HFF-Myc (cell line): ENCODE measurements around the gene TMEM140.
"Not testable (repeated sequence)": the region's sequence is repeated elsewhere in the genome, so short reads cannot be mapped to it uniquely, and the experiment has no call there.

Source experiments
- DNase-seq: peaks from one replicate; pipeline ENCODE4 v3.0.0-alpha.2; 2011; ENCODE audit warnings: low read depth; ENCODE audit errors: extremely low read depth
- H3K4me3 ChIP-seq: replicated peaks from 2 replicates; pipeline ENCODE4 v1.5.1; 2011; ENCODE audit warnings: low read depth, mild to moderate bottlenecking, control low read depth, low read length
- CTCF ChIP-seq: IDR thresholded peaks from 2 replicates; pipeline ENCODE4 v1.5.1; 2012; ENCODE audit warnings: mild to moderate bottlenecking, low read depth, low read length, control low read depth; ENCODE audit errors: missing control alignments

TMEM140 gene

GRCh38 chr7:135167365-135167917 is 19.6 kb downstream of the TMEM140 start:
- TF ChIP-seq CTCF = no peak
- no peak for DNase-seq
- no peak overlapping the region for H3K4me3 ChIP-seq

- TF ChIP-seq CTCF = no peak
- DNase-seq = no peak
- no peak overlapping the region for H3K4me3 ChIP-seq
These were observed 20.1 kb downstream of the TMEM140 start for GRCh38 chr7:135168001-135168400.

GRCh38 chr7:135168489-135169140 is 20.7 kb downstream of the TMEM140 start:
- no peak for DNase-seq
- no peak for TF ChIP-seq CTCF
- H3K4me3 ChIP-seq = peak overlapping the region; percentile 84; the same call in 1 of the 2 replicates

GRCh38 chr7:135169141-135169963 is 21.5 kb downstream of the TMEM140 start:
- TF ChIP-seq CTCF = peak; percentile 64
- H3K4me3 ChIP-seq = peak overlapping the region; percentile 84
- no peak for DNase-seq

GRCh38 chr7:135169964-135170273 is 22.0 kb downstream of the TMEM140 start:
- no peak for DNase-seq
- TF ChIP-seq CTCF = no peak
- H3K4me3 ChIP-seq = peak overlapping the region; percentile 84

- TF ChIP-seq CTCF = peak; percentile 58
- peak within 1 kb of the TSS; percentile 84 for H3K4me3 ChIP-seq
- DNase-seq = peak; percentile 63
These were observed 22.6 kb downstream of the TMEM140 start, which contains the start of gene CYREN for GRCh38 chr7:135170274-135170997. Gene CYREN, minus strand, starts transcription at chr7:135170707. Its CDS starts 1,785 bp downstream, at chr7:135168922.

- not testable (repeated sequence) for DNase-seq
These were observed 23.2 kb downstream of the TMEM140 start for GRCh38 chr7:135170998-135171481.

GRCh38 chr7:135171581-135172291 is 23.9 kb downstream of the TMEM140 start:
- not testable (repeated sequence) for H3K4me3 ChIP-seq

More at GRCh38 chr7:135170998-135171481, 23.2 kb downstream of the TMEM140 start:
- peak overlapping the region; percentile 84 for H3K4me3 ChIP-seq

GRCh38 chr7:135173916-135174315 is 26.0 kb downstream of the TMEM140 start:
- not testable (repeated sequence) for DNase-seq, H3K4me3 ChIP-seq

More at GRCh38 chr7:135171581-135172291, 23.9 kb downstream of the TMEM140 start:
- not testable (repeated sequence) for DNase-seq
